Colonic mucosa (tissue), 4 donors: ENCODE results near the gene BPIFB1. TPM values are rescaled to one million over a fixed set of nuclear protein-coding genes. Genes with fewer than 3 reads are reported as not detected.

Experiments used
- DNase-seq: peaks from one replicate; pipeline ENCODE4 v3.0.0-alpha.2; 2020
- H3K27ac ChIP-seq: fragments of 200-600 bp; one replicate; pipeline ENCODE4 v1.8.0; 2021
- H3K27me3 ChIP-seq: fragments of 200-600 bp; one replicate; pipeline ENCODE4 v1.8.0; 2021
- H3K36me3 ChIP-seq: fragments of 200-600 bp; one replicate; pipeline ENCODE4 v1.8.0; 2021
- H3K4me1 ChIP-seq: fragments of 200-600 bp; one replicate; pipeline ENCODE4 v1.8.0; 2021; ENCODE audit warnings: mild to moderate bottlenecking
- H3K4me3 ChIP-seq: fragments of 200-600 bp; one replicate; pipeline ENCODE4 v1.8.0; 2021
- H3K9ac ChIP-seq, 2 donors: one replicate each; pipeline ENCODE4 v1.7.0; 2013; ENCODE audit warnings: control low read depth in 2 of 2, low read depth in 2 of 2, low read length in 2 of 2
- H3K9me3 ChIP-seq: fragments of 200-600 bp; one replicate; pipeline ENCODE4 v1.8.0; 2021
- intact Hi-C: fragments of 100-400 bp; cut with DNase I; formaldehyde crosslinking; loops from one replicate; pipeline ENCODE4 v1.14.1; 2022
- total RNA-seq, 2 donors: library from RNA; stranded (reverse); fragmentation: NEBNext Ultra II Directional in 1 of 2; extraction: Animal tissue kit (Norgen Biotek cat#: 25700) in 1 of 2; gene quantifications; one replicate each; pipeline ENCODE4 v1.2.1, GENCODE V29; 2021
- TF ChIP-seq, protein P1 (sequence below): fragments of 200-600 bp; IDR thresholded peaks from one replicate; pipeline ENCODE4 v1.8.0; 2022; ENCODE audit warnings: antibody characterized with exemption, mild to moderate bottlenecking
- donor health status: healthy.
- donor health status: DM: no; HTN: no; CAD: no.
- donor health status: DM: no; HTN: no; CAD: no.

The BPIFB1 gene
- total RNA-seq, 2 donors from 2014 or later, result 0.20 TPM; not detected in 1

DNA sequence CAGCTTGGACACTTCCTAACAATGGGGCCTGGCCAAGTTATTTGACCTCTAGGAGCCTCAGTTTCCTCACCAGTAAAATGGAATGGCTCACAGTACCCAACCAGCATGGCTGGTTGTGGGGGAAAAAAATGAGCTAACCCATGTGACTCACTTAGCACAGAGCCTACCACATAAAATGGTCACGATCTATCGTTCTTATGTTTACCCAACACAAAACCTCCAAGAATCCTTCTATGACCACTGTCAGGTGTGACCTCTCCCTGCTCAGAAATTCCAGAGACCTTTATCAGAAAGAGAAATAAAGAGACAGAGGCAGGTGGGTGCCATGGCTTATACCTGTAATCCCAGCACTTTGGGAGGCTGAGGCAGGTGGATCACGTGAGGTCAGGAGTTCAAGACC is 39.4 kb downstream of the BPIFB1 start:
- no peaks in the 10 kb centered on the region for H3K27me3 ChIP-seq
- DNase-seq, result no peak
- intact Hi-C loops, result no loop called here
- H3K27ac ChIP-seq, result no peak overlapping the region
- H3K4me3 ChIP-seq, result no peak overlapping the region
- H3K9ac ChIP-seq, result no peak overlapping the region
- H3K4me1 ChIP-seq, result no peaks in the 10 kb centered on the region
- H3K9me3 ChIP-seq, result no peaks in the 10 kb centered on the region
- TF ChIP-seq, protein P1, sequence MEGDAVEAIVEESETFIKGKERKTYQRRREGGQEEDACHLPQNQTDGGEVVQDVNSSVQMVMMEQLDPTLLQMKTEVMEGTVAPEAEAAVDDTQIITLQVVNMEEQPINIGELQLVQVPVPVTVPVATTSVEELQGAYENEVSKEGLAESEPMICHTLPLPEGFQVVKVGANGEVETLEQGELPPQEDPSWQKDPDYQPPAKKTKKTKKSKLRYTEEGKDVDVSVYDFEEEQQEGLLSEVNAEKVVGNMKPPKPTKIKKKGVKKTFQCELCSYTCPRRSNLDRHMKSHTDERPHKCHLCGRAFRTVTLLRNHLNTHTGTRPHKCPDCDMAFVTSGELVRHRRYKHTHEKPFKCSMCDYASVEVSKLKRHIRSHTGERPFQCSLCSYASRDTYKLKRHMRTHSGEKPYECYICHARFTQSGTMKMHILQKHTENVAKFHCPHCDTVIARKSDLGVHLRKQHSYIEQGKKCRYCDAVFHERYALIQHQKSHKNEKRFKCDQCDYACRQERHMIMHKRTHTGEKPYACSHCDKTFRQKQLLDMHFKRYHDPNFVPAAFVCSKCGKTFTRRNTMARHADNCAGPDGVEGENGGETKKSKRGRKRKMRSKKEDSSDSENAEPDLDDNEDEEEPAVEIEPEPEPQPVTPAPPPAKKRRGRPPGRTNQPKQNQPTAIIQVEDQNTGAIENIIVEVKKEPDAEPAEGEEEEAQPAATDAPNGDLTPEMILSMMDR, result no peak
- no peaks in the 10 kb centered on the region for H3K36me3 ChIP-seq

DNA sequence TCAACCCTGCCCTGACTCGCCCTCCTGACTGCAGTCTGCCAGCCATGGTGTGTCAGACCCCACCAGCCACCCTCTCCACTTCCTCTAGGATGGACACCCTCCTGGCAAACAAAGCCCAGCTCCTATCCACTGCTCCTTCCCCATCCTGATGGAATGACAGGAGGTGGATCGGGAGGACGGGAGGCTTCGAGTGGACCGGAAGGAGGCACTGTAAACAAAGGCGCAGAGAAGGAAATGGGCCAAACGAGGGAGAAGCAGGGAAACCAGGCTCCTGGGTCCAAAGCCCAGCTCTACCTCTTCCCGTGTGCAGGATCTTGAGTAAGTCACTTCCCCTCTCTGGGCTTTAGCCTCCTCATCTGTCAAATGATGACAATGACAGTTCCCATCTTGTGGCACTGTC is 40.2 kb downstream of the BPIFB1 start:
- no peaks in the 10 kb centered on the region for H3K4me1 ChIP-seq
- TF ChIP-seq, protein P1, result no peak
- no peak for DNase-seq
- no peak overlapping the region for H3K9ac ChIP-seq
- H3K36me3 ChIP-seq, result no peaks in the 10 kb centered on the region
- no peaks in the 10 kb centered on the region for H3K27me3 ChIP-seq
- H3K27ac ChIP-seq, result no peak overlapping the region
- no peak overlapping the region for H3K4me3 ChIP-seq
- intact Hi-C loops, result no loop called here
- H3K9me3 ChIP-seq, result no peaks in the 10 kb centered on the region

GRCh38 chr20:33325350-33325749 is 42.3 kb downstream of the BPIFB1 start:
- TF ChIP-seq, protein P1, result no peak
- H3K27me3 ChIP-seq, result no peaks in the 10 kb centered on the region

DNA sequence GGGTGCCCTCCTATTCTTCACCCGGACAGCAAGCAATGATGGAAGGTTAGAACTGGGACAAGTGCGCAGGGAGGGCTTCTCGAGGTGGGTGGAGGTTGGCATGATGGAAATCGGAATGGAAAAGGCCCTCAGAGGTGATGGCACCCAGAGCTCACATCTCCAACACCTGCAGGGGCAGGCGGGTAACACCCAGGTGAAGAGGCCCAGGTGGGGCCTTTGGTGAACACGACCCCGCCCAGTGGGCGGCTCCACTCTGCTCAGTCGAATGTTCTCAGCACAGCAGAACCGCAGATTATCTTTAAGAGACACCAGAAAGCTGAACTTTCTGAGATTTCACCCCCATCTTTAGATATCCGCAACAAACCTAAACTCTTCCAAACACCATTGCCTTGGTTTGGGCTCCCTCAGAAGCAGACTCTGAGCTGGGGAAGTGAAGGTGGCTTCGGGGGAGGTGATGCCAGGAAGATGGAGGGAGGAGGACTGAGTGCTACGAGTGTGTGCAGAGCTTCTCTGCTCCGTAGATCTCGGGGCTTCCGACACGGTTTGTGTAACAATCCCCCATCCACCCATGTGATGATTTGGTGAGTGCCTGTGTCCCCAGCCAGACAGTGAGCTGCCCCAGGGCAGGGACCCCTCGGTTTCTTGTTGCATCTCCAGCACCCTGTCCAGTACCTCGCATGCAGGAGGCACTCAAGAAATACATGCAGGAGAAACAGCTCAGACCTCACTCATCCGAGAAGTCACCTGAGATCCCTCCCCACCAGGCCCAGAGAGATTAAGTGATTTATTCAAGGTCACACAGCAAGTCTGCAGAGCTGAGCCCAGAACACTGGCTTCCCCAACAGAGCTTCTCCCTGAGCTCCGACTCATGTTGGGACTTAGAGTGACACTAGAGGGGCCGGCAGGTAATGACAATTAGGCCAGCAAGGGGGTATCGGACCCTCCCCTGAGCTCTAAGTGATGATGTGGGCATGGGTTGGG is 45.4 kb downstream of the BPIFB1 start:
- Histone ChIP-seq H3K4me3 (no peak overlapping the region), H3K27me3 (no peaks in the 10 kb centered on the region), H3K36me3 (no peaks in the 10 kb centered on the region), H3K27ac (no peak overlapping the region), H3K9me3 (no peaks in the 10 kb centered on the region), H3K9ac (no peak overlapping the region), H3K4me1 (no peaks in the 10 kb centered on the region)
- DNase-seq, result no peak
- intact Hi-C loops, result no loop called here
- TF ChIP-seq, protein P1, result no peak

More at GRCh38 chr20:33325350-33325749, 42.3 kb downstream of the BPIFB1 start:
- DNase-seq, result no peak
- Histone ChIP-seq H3K4me3 (no peak overlapping the region), H3K9me3 (no peaks in the 10 kb centered on the region), H3K36me3 (no peaks in the 10 kb centered on the region), H3K4me1 (no peaks in the 10 kb centered on the region), H3K9ac (no peak overlapping the region), H3K27ac (no peak overlapping the region)
- intact Hi-C loops, result no loop called here

- intact Hi-C loops, result no loop called here
- Histone ChIP-seq H3K27ac (no peak overlapping the region), H3K9ac (no peak overlapping the region), H3K4me1 (no peaks in the 10 kb centered on the region), H3K9me3 (no peaks in the 10 kb centered on the region), H3K4me3 (no peak overlapping the region), H3K36me3 (no peaks in the 10 kb centered on the region), H3K27me3 (no peaks in the 10 kb centered on the region)
- DNase-seq, result no peak
- TF ChIP-seq, protein P1, result no peak
Observed at GRCh38 chr20:33332905-33333456, 50.0 kb downstream of the BPIFB1 start.
